ENCODE measurements around the gene FAM118B.

Gene FAM118B

GRCh38 chr11:126174816-126175215 is 36.8 kb upstream of the FAM118B start:
- H3K9me3 ChIP-seq (ENCODE audit: insufficient read depth, low read depth, low read length) = no peaks in the 10 kb centered on the region
- H3K27me3 ChIP-seq (ENCODE audit: insufficient read depth, low read length, poor library complexity, severe bottlenecking) = no peaks in the 10 kb centered on the region
- H3K79me2 ChIP-seq (ENCODE audit: insufficient read depth, low read length) = no peaks in the 10 kb centered on the region
- no peak overlapping the region for H2AFZ ChIP-seq (ENCODE audit: low read length)
- H3K9me2 ChIP-seq (replicated peaks; ENCODE audit: low read depth, low read length) = no peaks in the 10 kb centered on the region
- TF ChIP-seq CTCF (conservative IDR thresholded peaks at IDR 0.05; ENCODE audit: low read length) = no peak
- TF ChIP-seq EZH2phosphoT487 (IDR thresholded peaks at IDR 0.05; ENCODE audit: borderline replicate concordance) = no peak
- no peak overlapping the region for H3K4me2 ChIP-seq (ENCODE audit: low read depth, low read length, poor library complexity, severe bottlenecking)
- no peaks in the 10 kb centered on the region for H3K4me1 ChIP-seq (ENCODE audit: insufficient read depth, low read length, poor library complexity, severe bottlenecking)
- no peaks in the 10 kb centered on the region for H3K36me3 ChIP-seq (ENCODE audit: insufficient read depth, low read length)
- no peak overlapping the region for H3K4me3 ChIP-seq (ENCODE audit: low read length, poor library complexity, severe bottlenecking)
- H3F3A ChIP-seq (ENCODE audit: low read depth) = no peaks in the 10 kb centered on the region
- no peaks in the 10 kb centered on the region for H4K20me1 ChIP-seq (ENCODE audit: insufficient read depth, low read length, poor library complexity, severe bottlenecking)
- H3K9ac ChIP-seq (ENCODE audit: low read depth, low read length, poor library complexity, severe bottlenecking) = no peak overlapping the region

- Histone ChIP-seq H3K9me2 (replicated peaks; ENCODE audit: low read depth, low read length) (no peaks in the 10 kb centered on the region), H3K9ac (ENCODE audit: low read depth, low read length, poor library complexity, severe bottlenecking) (no peak overlapping the region), H3K27me3 (ENCODE audit: insufficient read depth, low read length, poor library complexity, severe bottlenecking) (no peaks in the 10 kb centered on the region), H3K79me2 (ENCODE audit: insufficient read depth, low read length) (no peaks in the 10 kb centered on the region), H3F3A (ENCODE audit: low read depth) (no peaks in the 10 kb centered on the region), H4K20me1 (ENCODE audit: insufficient read depth, low read length, poor library complexity, severe bottlenecking) (no peaks in the 10 kb centered on the region), H3K4me3 (ENCODE audit: low read length, poor library complexity, severe bottlenecking) (no peak overlapping the region), H3K36me3 (ENCODE audit: insufficient read depth, low read length) (no peaks in the 10 kb centered on the region), H2AFZ (ENCODE audit: low read length) (no peak overlapping the region), H3K9me3 (ENCODE audit: insufficient read depth, low read depth, low read length) (no peaks in the 10 kb centered on the region), H3K4me1 (ENCODE audit: insufficient read depth, low read length, poor library complexity, severe bottlenecking) (no peaks in the 10 kb centered on the region), H3K4me2 (ENCODE audit: low read depth, low read length, poor library complexity, severe bottlenecking) (no peak overlapping the region)
- no peak for TF ChIP-seq CTCF (conservative IDR thresholded peaks at IDR 0.05; ENCODE audit: low read length)
- no peak for TF ChIP-seq EZH2phosphoT487 (IDR thresholded peaks at IDR 0.05; ENCODE audit: borderline replicate concordance)
Observed at GRCh38 chr11:126175393-126175792, 36.2 kb upstream of the FAM118B start.

- H3K9me2 ChIP-seq (replicated peaks; ENCODE audit: low read depth, low read length) = no peaks in the 10 kb centered on the region
- H4K20me1 ChIP-seq (ENCODE audit: insufficient read depth, low read length, poor library complexity, severe bottlenecking) = no peaks in the 10 kb centered on the region
- no peak overlapping the region for H3K9ac ChIP-seq (ENCODE audit: low read depth, low read length, poor library complexity, severe bottlenecking)
Observed at GRCh38 chr11:126176853-126177470, 34.6 kb upstream of the FAM118B start.

More at GRCh38 chr11:126176853-126177470, 34.6 kb upstream of the FAM118B start:
- Histone ChIP-seq H3K79me2 (ENCODE audit: insufficient read depth, low read length) (no peaks in the 10 kb centered on the region), H3K36me3 (ENCODE audit: insufficient read depth, low read length) (no peaks in the 10 kb centered on the region), H3K4me1 (ENCODE audit: insufficient read depth, low read length, poor library complexity, severe bottlenecking) (no peaks in the 10 kb centered on the region), H3K4me3 (ENCODE audit: low read length, poor library complexity, severe bottlenecking) (no peak overlapping the region), H3K27me3 (ENCODE audit: insufficient read depth, low read length, poor library complexity, severe bottlenecking) (no peaks in the 10 kb centered on the region), H3K9me3 (ENCODE audit: insufficient read depth, low read depth, low read length) (no peaks in the 10 kb centered on the region), H3F3A (ENCODE audit: low read depth) (no peaks in the 10 kb centered on the region), H3K4me2 (ENCODE audit: low read depth, low read length, poor library complexity, severe bottlenecking) (no peak overlapping the region), H2AFZ (ENCODE audit: low read length) (no peak overlapping the region)
- no peak for TF ChIP-seq CTCF (conservative IDR thresholded peaks at IDR 0.05; ENCODE audit: low read length)
- no peak for TF ChIP-seq EZH2phosphoT487 (IDR thresholded peaks at IDR 0.05; ENCODE audit: borderline replicate concordance)

Data from Loucy (cell line).